NT2/D1 (cell line): Measurements from ENCODE around the gene CBX8.

Source experiments
- DNase-seq: peaks from one replicate; pipeline ENCODE4 v3.0.0-alpha.2; 2011; ENCODE audit warnings: low read depth, low spot score
- H3K27me3 ChIP-seq: 2 replicates; pipeline ENCODE4 v1.6.0; 2011; ENCODE audit warnings: mild to moderate bottlenecking; ENCODE audit not compliant: insufficient read length, insufficient read depth
- H3K36me3 ChIP-seq: 2 replicates; pipeline ENCODE4 v1.6.1; 2011; ENCODE audit warnings: mild to moderate bottlenecking, low read length, mixed read lengths; ENCODE audit not compliant: insufficient read depth, insufficient read length
- H3K4me1 ChIP-seq: 2 replicates; pipeline ENCODE4 v1.5.1; 2011; ENCODE audit not compliant: insufficient read depth, insufficient read length
- H3K4me3 ChIP-seq: 2 replicates; pipeline ENCODE4 v1.5.1; 2011; ENCODE audit warnings: low read depth; ENCODE audit not compliant: insufficient read length
- H3K9ac ChIP-seq: 2 replicates; pipeline ENCODE4 v1.6.0; 2011; ENCODE audit warnings: low read depth; ENCODE audit not compliant: insufficient read length
- H3K9me3 ChIP-seq: 2 replicates; pipeline ENCODE4 v1.5.1; 2011; ENCODE audit warnings: mild to moderate bottlenecking, low read length; ENCODE audit not compliant: insufficient read depth
- SUZ12 ChIP-seq: IDR thresholded peaks from 2 replicates; pipeline ENCODE4 v1.6.1; 2011; ENCODE audit not compliant: insufficient read length, insufficient read depth; ENCODE audit errors: extremely low read depth
- YY1 ChIP-seq: IDR thresholded peaks from 2 replicates; pipeline ENCODE4 v1.6.1; 2011; ENCODE audit not compliant: insufficient read length, insufficient read depth
- ZNF274 ChIP-seq: IDR thresholded peaks from 2 replicates; pipeline ENCODE4 v1.6.1; 2011; ENCODE audit warnings: mild to moderate bottlenecking, low read depth, low read length

Gene CBX8

DNA sequence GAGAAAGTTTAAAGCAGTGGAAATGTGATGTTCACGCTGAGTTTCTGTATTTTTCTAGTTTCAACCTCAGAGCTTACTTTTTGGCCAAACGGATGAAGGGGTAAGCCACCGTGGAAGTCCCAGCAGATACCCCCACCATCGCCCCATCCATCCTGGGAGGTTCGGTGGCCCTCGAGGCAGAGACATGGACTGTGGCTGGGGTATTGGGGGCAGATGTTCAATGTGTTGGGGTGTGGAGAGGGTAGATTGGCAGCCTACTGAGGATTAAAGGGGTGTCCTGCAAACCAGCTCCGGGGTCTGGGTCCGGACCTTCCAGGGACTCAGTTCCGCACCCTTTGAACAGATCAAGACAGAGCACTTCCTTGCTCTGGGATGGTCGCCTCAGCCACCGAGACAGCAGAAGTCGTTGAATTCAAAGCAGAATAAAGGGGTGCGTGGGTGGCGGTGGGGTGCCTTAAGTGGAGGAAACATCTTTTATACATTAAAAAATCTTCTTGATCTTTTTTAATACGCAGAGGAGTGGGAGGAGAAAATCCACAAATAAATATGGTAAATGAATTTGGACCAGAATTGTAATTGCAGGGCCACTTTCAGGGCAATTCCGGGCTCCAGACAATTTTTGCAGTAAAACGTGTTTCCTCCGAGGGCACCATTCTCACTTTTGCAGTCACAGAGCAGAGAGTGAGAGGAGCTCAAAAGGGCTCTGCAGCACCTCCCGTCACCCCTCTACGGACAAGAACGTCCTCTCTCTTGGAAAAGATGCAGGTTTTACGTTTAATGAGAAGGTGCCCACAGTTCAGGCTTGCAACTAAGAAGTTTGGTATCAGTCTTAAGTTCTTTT lies 8.2 kb upstream of the CBX8 start:
- H3K4me1 ChIP-seq: peaks cover 28% of the 10 kb centered on the region
- no peak for DNase-seq
- no peak overlapping the region for H3K9ac ChIP-seq
- TF ChIP-seq ZNF274 (no peak), YY1 (no peak), SUZ12 (no peak)
- peaks cover 98% of the 10 kb centered on the region for H3K27me3 ChIP-seq
- no peaks in the 10 kb centered on the region for H3K36me3 ChIP-seq
- H3K9me3 ChIP-seq: peaks cover 5% of the 10 kb centered on the region; the same call in 1 of the 2 replicates
- H3K4me3 ChIP-seq: no peak overlapping the region

DNA sequence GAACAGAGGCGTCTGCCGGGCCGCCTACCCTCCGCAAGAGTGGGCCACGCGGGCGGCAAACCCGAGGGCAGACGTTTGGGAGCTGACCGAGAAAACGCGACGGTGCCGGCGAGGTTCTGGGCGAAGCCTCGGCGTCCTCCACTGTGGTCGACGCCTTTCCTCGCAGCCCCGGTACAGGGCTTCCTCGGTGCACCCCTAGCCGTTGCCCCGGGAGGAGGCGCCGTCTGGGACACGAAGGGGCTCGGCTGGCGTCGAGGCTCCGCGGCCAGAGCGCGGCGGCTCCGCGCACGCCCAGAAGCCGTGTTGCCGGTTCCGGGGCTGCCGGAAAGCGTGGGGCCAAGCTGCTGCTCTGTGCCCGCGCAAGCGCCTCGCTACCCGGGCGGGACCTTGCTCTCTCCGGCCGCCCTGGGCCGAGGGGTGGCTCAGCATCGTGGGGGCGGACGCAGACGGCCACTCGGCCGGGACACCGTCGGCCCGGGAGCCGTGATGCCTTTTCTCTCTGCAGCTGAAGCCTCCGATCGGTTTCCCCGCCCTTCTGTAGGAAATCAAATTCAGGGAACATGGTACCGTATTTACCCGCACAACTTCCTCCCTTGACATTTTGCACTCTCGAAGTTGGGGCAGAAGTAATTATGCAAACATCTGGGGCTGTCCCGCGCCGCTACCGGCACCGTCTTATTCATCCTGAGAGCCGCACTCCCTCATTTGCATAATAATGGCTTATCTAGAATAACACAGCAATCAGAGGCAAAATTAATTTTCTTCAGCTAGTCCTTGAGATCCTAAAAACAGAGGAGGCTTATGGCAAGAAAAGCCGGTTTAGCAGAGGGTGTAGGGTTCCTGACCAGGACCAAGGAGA lies 7.3 kb upstream of the CBX8 start:
- Histone ChIP-seq H3K9me3 (peaks cover 5% of the 10 kb centered on the region; the same call in 1 of the 2 replicates), H3K4me3 (no peak overlapping the region), H3K9ac (peak overlapping the region; percentile 25), H3K27me3 (peaks cover 100% of the 10 kb centered on the region), H3K36me3 (no peaks in the 10 kb centered on the region), H3K4me1 (peaks cover 30% of the 10 kb centered on the region)
- no peak for TF ChIP-seq ZNF274
- TF ChIP-seq SUZ12: no peak
- no peak for DNase-seq

DNA sequence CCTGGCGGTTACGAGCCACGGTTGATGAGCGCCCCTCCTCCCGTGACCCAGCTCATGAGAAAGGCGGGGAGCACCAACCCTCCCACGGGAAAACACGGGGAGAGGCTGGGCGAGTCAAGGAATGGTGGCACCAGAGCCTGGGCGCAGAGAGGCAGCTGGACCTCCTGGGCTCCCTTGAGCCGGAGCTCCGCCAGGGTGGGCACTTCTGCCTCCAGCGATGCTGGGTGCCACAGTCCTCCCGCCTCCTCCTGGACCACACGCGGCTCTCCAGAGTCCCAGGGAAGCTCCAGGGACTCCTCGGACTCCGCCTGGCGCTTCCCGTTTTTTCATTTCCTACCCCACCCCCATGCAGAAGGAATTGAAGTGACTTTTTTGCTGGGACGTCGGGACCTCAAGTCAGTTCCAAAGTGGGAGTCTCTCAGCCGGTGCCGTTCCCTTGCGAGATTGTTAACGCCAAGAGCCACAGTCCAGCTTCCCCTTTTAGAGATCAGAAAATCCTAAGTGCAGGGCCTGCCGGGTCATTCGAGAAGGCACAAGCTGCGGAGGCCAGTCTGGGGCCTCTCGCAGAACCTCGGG lies 6.6 kb upstream of the CBX8 start:
- peaks cover 5% of the 10 kb centered on the region; the same call in 1 of the 2 replicates for H3K9me3 ChIP-seq
- no peak for DNase-seq
- peaks cover 100% of the 10 kb centered on the region for H3K27me3 ChIP-seq
- peak overlapping the region; percentile 18 for H3K9ac ChIP-seq
- TF ChIP-seq YY1 (no peak), SUZ12 (peak; percentile 23), ZNF274 (no peak)
- no peak overlapping the region for H3K4me3 ChIP-seq
- no peaks in the 10 kb centered on the region for H3K36me3 ChIP-seq
- H3K4me1 ChIP-seq: peaks cover 31% of the 10 kb centered on the region

DNA sequence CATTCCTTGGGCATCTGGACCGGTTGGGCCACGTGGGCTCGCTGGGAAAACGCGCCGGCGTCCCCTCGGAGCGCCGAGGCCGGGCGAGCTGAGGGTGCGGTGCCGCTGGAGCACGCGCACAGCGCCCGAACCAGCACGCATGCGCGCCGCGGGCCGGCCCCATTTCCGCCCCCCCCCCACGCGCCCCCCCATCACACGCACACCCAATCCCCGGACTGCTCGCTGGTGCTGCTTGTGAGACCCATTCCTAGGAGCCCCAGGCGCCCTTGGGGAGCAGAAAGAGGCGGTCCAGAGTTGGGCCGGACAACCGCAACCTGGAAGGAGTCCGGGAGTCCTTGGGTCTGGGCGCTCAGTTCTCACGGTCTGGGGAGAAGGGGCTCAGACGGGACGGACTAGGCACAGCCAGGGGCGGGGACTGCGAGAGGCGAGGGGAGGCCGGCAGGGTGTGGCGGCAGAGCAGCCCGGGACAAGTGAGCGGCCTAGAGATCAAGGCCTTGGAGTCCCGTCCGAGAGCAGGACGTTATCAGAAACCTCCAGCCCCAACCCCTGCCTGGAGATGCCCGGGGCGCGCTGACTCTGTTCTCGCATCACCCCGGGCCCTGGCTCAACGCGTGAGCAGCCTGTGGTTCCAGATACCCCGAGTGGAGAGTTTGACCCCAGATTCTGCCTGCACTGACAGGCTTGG lies 6.0 kb upstream of the CBX8 start:
- no peak for TF ChIP-seq YY1
- no peak for TF ChIP-seq ZNF274
- TF ChIP-seq SUZ12: no peak
- Histone ChIP-seq H3K9ac (peak overlapping the region; percentile 8), H3K9me3 (peaks cover 5% of the 10 kb centered on the region; the same call in 1 of the 2 replicates), H3K27me3 (peaks cover 100% of the 10 kb centered on the region), H3K4me1 (peaks cover 36% of the 10 kb centered on the region), H3K36me3 (no peaks in the 10 kb centered on the region), H3K4me3 (no peak overlapping the region)
- no peak for DNase-seq

DNA sequence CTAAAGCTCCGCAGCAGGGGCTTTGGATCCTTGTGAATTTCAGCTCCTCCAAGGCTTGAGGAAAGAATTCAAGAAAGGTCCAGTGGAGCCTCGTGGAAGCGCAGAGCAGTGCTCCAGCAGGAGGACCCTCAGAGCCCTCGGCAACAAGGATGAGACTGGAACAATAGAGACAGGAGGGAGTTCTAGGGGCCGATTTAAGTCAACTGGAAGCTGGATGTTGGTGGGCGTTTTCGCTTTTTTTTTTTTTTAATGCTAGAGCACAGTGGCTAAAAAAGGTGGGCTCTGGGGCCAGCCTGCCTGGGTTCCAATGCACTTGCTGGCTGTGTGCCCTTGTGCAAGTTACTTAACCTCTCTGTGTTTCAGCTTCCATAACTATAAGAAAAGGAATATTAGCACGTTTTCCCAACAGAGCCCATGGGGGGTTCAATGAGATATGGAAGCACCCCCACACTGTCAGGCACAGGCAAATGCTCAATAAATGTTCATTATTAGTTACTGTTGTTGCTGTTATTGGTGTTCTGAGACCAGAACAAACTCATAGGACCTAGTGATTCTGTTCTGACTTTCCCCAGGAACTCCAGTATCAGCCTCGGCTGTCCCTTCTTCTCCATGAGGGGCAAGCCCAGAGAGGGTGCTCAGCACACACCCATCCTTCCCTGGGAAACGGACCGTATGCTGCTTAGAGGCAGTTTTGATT lies 5.3 kb upstream of the CBX8 start:
- no peak overlapping the region for H3K4me3 ChIP-seq
- peaks cover 5% of the 10 kb centered on the region; the same call in 1 of the 2 replicates for H3K9me3 ChIP-seq
- H3K4me1 ChIP-seq: peaks cover 36% of the 10 kb centered on the region
- DNase-seq: no peak
- no peak for TF ChIP-seq YY1
- TF ChIP-seq ZNF274: no peak
- TF ChIP-seq SUZ12: peak; percentile 46
- H3K27me3 ChIP-seq: peaks cover 96% of the 10 kb centered on the region
- H3K36me3 ChIP-seq: no peaks in the 10 kb centered on the region
- H3K9ac ChIP-seq: no peak overlapping the region

GRCh38 chr17:79801156-79802038 lies 4.5 kb upstream of the CBX8 start:
- H3K36me3 ChIP-seq: no peaks in the 10 kb centered on the region
- peak overlapping the region; percentile 26 for H3K9ac ChIP-seq
- no peak for DNase-seq
- peaks cover 90% of the 10 kb centered on the region for H3K27me3 ChIP-seq
- no peak for TF ChIP-seq YY1
- no peak for TF ChIP-seq SUZ12
- H3K9me3 ChIP-seq: peaks cover 5% of the 10 kb centered on the region; the same call in 1 of the 2 replicates
- peak overlapping the region; percentile 25 for H3K4me3 ChIP-seq
- peaks cover 34% of the 10 kb centered on the region for H3K4me1 ChIP-seq
